Neural progenitor cell (in vitro differentiated cells): ENCODE measurements around the gene REV3L.

Source experiments
- CTCF ChIP-seq: fragments of 200-600 bp; sonication (generic); IDR thresholded peaks from 2 replicates; pipeline ENCODE4 v1.5.1; 2017; ENCODE audit warnings: antibody characterized with exemption, mild to moderate bottlenecking
- EZH2phosphoT487 ChIP-seq: fragments of 200-600 bp; sonication (generic); IDR thresholded peaks from 2 replicates; pipeline ENCODE4 v1.6.1; 2017; ENCODE audit warnings: antibody characterized with exemption

- TF ChIP-seq CTCF, result no peak
- TF ChIP-seq EZH2phosphoT487, result no peak
Measured at GRCh38 chr6:111263837-111264236, 219.2 kb downstream of the REV3L start.
